ENCODE data around the gene CSRNP3. TPM values are rescaled to one million over a fixed set of nuclear protein-coding genes. Genes with fewer than 3 reads are reported as not detected.

CSRNP3 gene
- total RNA-seq, 1 donor from 2014 or later: 1.5 TPM

- DNase-seq (ENCODE audit: extremely low spot score, unreplicated experiment): no peak
Measured at GRCh38 chr2:165725421-165725820, 255.9 kb downstream of the CSRNP3 start.

More at GRCh38 chr2:165725421-165725820, 255.9 kb downstream of the CSRNP3 start:
- peaks cover 12% of the 10 kb centered on the region for H3K4me1 Mint-ChIP-seq (ENCODE audit: unreplicated experiment)
- TF ChIP-seq CTCF (IDR thresholded peaks at IDR 0.05): no peak
- no peak overlapping the region for H3K27ac Mint-ChIP-seq (ENCODE audit: unreplicated experiment)
- H3K36me3 Mint-ChIP-seq (ENCODE audit: unreplicated experiment): no peaks in the 10 kb centered on the region
- H3K9me3 Mint-ChIP-seq (ENCODE audit: unreplicated experiment): no peaks in the 10 kb centered on the region
- H3K27me3 Mint-ChIP-seq (ENCODE audit: unreplicated experiment): no peaks in the 10 kb centered on the region
- H3K4me3 Mint-ChIP-seq (ENCODE audit: unreplicated experiment): no peak overlapping the region

Other genes with a start within 250 kb of the CSRNP3 start
- 0.24 and 0.73 TPM in 2 replicates for gene SCN2A, start 230.3 kb upstream of the CSRNP3 start, total RNA-seq